Keratinocyte (primary cell): ENCODE data around the gene FRS2. TPM values are rescaled to one million over a fixed set of nuclear protein-coding genes. Genes with fewer than 3 reads are reported as not detected.

Source experiments
- DNase-seq: peaks from one replicate; pipeline ENCODE4 v3.0.0-alpha.2; 2011; ENCODE audit warnings: low read depth, missing footprints, low spot score
- FAIRE-seq: peaks from 2 replicates; lab custom pipeline; 2011; peaks lifted over from hg19 to GRCh38; lab: Jason Lieb, UNC
- H2AFZ ChIP-seq: 2 replicates; pipeline ENCODE4 v1.6.0; 2012; ENCODE audit warnings: low read length, control low read depth, inconsistent platforms; ENCODE audit not compliant: control insufficient read depth
- H3K27ac ChIP-seq: 2 replicates; pipeline ENCODE4 v1.5.1; 2011; ENCODE audit warnings: low read length; ENCODE audit not compliant: control insufficient read depth, insufficient read depth
- H3K27me3 ChIP-seq: 3 replicates; pipeline ENCODE4 v1.6.0; 2011; ENCODE audit warnings: low read length; ENCODE audit not compliant: control insufficient read depth, insufficient read depth; ENCODE audit errors: extremely low read depth
- H3K36me3 ChIP-seq, 2 experiments: 2 replicates in 1 of 2; 3 replicates in 1 of 2; pipeline ENCODE4 v1.5.1; 2011; ENCODE audit warnings: low read length in 2 of 2, mild to moderate bottlenecking in 1 of 2; ENCODE audit not compliant: control insufficient read depth in 2 of 2, insufficient read depth in 2 of 2; ENCODE audit errors: extremely low read depth in 1 of 2
- H3K4me1 ChIP-seq: 3 replicates; pipeline ENCODE4 v1.5.1; 2011; ENCODE audit warnings: low read length; ENCODE audit not compliant: control insufficient read depth, insufficient read depth; ENCODE audit errors: extremely low read depth
- H3K4me2 ChIP-seq: 3 replicates; pipeline ENCODE4 v1.6.0; 2011; ENCODE audit warnings: low read depth, low read length; ENCODE audit not compliant: control insufficient read depth, insufficient read depth; ENCODE audit errors: extremely low read depth
- H3K4me3 ChIP-seq, 3 experiments: fragments of 200-600 bp in 1 of 3; sonication (generic) in 1 of 3; 2 replicates in 2 of 3; 3 replicates in 1 of 3; pipeline ENCODE4 v1.5.1; 2011 to 2016; ENCODE audit warnings: low read length in 3 of 3, mild to moderate bottlenecking in 3 of 3, control low read depth in 2 of 3, inconsistent platforms in 1 of 3, low read depth in 1 of 3, mixed read lengths in 1 of 3, mixed run types in 1 of 3, moderate library complexity in 1 of 3; ENCODE audit not compliant: control insufficient read depth in 2 of 3, insufficient read depth in 2 of 3; ENCODE audit errors: extremely low read depth in 1 of 3
- H3K79me2 ChIP-seq: 2 replicates; pipeline ENCODE4 v1.6.0; 2012; ENCODE audit warnings: low read length; ENCODE audit not compliant: control insufficient read depth, insufficient read depth
- H3K9ac ChIP-seq: 3 replicates; pipeline ENCODE4 v1.6.0; 2011; ENCODE audit warnings: low read length; ENCODE audit not compliant: control insufficient read depth, insufficient read depth; ENCODE audit errors: extremely low read depth
- H3K9me1 ChIP-seq: 3 replicates; pipeline ENCODE4 v1.6.0; 2011; ENCODE audit warnings: low read length; ENCODE audit not compliant: control insufficient read depth, insufficient read depth; ENCODE audit errors: extremely low read depth
- H3K9me3 ChIP-seq: 2 replicates; pipeline ENCODE4 v1.5.1; 2012; ENCODE audit warnings: low read depth, low read length; ENCODE audit not compliant: control insufficient read depth
- H4K20me1 ChIP-seq: 3 replicates; pipeline ENCODE4 v1.6.0; 2011; ENCODE audit warnings: low read length; ENCODE audit not compliant: control insufficient read depth, insufficient read depth; ENCODE audit errors: extremely low read depth
- EZH2 ChIP-seq: IDR thresholded peaks from one replicate; pipeline ENCODE4 v1.6.1; 2012; ENCODE audit warnings: inconsistent platforms, mild to moderate bottlenecking, low read length, moderate library complexity
- dilution Hi-C: fragments of 300-500 bp; cut with MboI; formaldehyde crosslinking; loops from one replicate; pipeline ENCODE4 v1.7.0; 2020; ENCODE audit warnings: low sequenced_read_pairs; ENCODE audit not compliant: extremely low pct_ligation_motif_present
- polyA minus RNA-seq, 3 experiments: library from RNA; depleted of rRNA, polyadenylated mRNA; stranded (reverse); fragments of >200 nt; gene quantifications; 1 replicate in 1 of 3; 2 replicates in 1 of 3; 3 replicates in 1 of 3; pipeline ENCODE4 v1.2.3, GENCODE V29; 2011
- polyA plus RNA-seq, 5 experiments: library from polyadenylated mRNA; depleted of rRNA in 3 of 5; stranded (reverse) in 3 of 5; stranded (forward) in 1 of 5; unstranded in 1 of 5; fragments of >200 nt; gene quantifications; 1 replicate in 1 of 5; 2 replicates in 3 of 5; 3 replicates in 1 of 5; pipeline versions ENCODE4 v1.2.1 to v1.2.3, GENCODE V29; 2011 to 2012; ENCODE audit warnings: missing spikeins in 2 of 5, low read depth in 1 of 5, low replicate concordance in 1 of 5
- TF ChIP-seq, protein P1 (sequence below), 3 experiments: IDR thresholded peaks in 1 of 3; conservative IDR thresholded peaks in 1 of 3; optimal IDR thresholded peaks in 1 of 3; 2 replicates in 2 of 3; 3 replicates in 1 of 3; pipeline versions ENCODE3 to v1.5.1; 2011; ENCODE audit warnings: low read length in 3 of 3, mild to moderate bottlenecking in 3 of 3, moderate library complexity in 2 of 3, control low read depth in 1 of 3, inconsistent platforms in 1 of 3; ENCODE audit not compliant: insufficient read depth in 2 of 3; ENCODE audit errors: extremely low read depth in 1 of 3

The FRS2 gene
- polyA plus RNA-seq = 23.1 to 28.6 TPM (median 24.3 TPM) in 3 replicates
- polyA plus RNA-seq (2011; ENCODE audit: low read depth) = 6.6 TPM
- polyA plus RNA-seq (2011; cell fraction: cytosol; rRNA removed) = 13.5 and 27.7 TPM in 2 replicates
- polyA plus RNA-seq (2011; cell fraction: nucleus; rRNA removed) = 21.5 and 25.6 TPM in 2 replicates
- 7.7 and 18.0 TPM in 2 replicates for polyA plus RNA-seq (2012; ENCODE audit: low replicate concordance)
- polyA minus RNA-seq = 12.1 to 62.0 TPM (median 44.3 TPM) in 3 replicates
- 46.0 TPM for polyA minus RNA-seq (2011; cell fraction: cytosol; rRNA and poly(A)+ RNA removed)
- polyA minus RNA-seq (2011; cell fraction: nucleus; rRNA and poly(A)+ RNA removed) = 42.3 and 58.3 TPM in 2 replicates

DNA sequence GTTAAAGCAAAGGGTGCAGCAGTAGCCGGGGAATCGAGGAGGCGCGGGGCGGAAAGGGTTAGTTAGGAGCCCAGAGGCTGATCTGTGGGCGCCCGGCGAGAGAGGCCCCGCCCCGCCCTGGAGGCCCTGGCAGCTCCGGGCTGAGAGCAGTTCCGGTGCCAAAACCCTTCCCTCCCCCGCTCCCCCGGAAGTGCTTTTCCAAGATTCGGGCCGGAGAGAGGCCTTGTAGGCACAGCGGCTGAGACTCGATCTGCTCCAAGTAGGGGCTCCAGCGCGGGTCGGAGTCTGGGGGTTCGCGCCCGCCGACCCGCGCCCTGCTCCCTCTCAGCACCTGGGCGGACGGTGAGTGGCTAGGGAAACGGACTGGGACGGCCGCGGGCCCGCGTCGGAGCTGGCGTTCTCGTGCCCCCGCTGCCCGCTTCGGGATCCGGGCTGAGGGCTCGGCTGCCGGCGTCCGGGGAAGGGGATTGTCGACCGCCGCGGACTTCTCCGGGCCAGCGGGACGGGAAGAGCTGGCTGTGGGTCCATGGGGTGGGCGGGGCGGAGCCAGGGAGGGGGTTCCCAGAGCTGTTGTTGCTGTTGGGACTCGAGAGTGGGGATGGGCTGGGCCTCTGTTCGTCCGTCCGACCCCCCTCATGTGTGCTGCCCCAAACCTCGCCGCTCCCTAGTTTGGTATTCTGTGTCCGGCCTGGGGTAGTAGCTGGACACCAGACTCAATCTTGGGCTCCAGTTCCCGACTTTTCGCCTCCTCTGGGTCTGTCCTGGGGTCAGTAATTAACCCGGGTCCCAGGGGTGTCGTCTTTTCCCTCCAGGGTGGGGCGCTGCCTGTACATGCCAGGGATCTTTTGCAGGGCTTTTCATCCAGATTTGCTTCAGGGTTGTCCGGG lies at the start of gene FRS2:
Gene FRS2, plus strand, starts transcription at position 200 of the 887 bp plus-strand sequence. CDS start 98,643 bp downstream, outside the sequence.
- Histone ChIP-seq H3K36me3 (no peaks in the 10 kb centered on the region), H3K4me3 (peak within 1 kb of the TSS; percentile 88 to 96 (median 92)), H3K79me2 (peaks cover 51% of the 10 kb centered on the region), H3K27me3 (no peaks in the 10 kb centered on the region), H3K9me3 (no peaks in the 10 kb centered on the region), H3K27ac (peak within 1 kb of the TSS; percentile 92), H4K20me1 (no peaks in the 10 kb centered on the region), H3K4me1 (peaks cover 25% of the 10 kb centered on the region), H3K9me1 (peaks cover 2% of the 10 kb centered on the region), H3K4me2 (peak within 1 kb of the TSS; percentile 91), H2AFZ (peak within 1 kb of the TSS; percentile 94), H3K9ac (peak within 1 kb of the TSS; percentile 95)
- dilution Hi-C loops = no loop called here
- TF ChIP-seq, protein P1, sequence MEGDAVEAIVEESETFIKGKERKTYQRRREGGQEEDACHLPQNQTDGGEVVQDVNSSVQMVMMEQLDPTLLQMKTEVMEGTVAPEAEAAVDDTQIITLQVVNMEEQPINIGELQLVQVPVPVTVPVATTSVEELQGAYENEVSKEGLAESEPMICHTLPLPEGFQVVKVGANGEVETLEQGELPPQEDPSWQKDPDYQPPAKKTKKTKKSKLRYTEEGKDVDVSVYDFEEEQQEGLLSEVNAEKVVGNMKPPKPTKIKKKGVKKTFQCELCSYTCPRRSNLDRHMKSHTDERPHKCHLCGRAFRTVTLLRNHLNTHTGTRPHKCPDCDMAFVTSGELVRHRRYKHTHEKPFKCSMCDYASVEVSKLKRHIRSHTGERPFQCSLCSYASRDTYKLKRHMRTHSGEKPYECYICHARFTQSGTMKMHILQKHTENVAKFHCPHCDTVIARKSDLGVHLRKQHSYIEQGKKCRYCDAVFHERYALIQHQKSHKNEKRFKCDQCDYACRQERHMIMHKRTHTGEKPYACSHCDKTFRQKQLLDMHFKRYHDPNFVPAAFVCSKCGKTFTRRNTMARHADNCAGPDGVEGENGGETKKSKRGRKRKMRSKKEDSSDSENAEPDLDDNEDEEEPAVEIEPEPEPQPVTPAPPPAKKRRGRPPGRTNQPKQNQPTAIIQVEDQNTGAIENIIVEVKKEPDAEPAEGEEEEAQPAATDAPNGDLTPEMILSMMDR (optimal IDR thresholded peaks at IDR 0.05 in 1 of 3, IDR thresholded peaks at IDR 0.05 in 1 of 3, conservative IDR thresholded peaks at IDR 0.05 in 1 of 3; ENCODE audit: extremely low read depth in 1 of 3, insufficient read depth in 2 of 3, low read length in 3 of 3) = peak; percentile 24 to 59 (median 47)
- no peak for TF ChIP-seq EZH2
- no peak for FAIRE-seq
- peak; percentile 21 for DNase-seq

DNA sequence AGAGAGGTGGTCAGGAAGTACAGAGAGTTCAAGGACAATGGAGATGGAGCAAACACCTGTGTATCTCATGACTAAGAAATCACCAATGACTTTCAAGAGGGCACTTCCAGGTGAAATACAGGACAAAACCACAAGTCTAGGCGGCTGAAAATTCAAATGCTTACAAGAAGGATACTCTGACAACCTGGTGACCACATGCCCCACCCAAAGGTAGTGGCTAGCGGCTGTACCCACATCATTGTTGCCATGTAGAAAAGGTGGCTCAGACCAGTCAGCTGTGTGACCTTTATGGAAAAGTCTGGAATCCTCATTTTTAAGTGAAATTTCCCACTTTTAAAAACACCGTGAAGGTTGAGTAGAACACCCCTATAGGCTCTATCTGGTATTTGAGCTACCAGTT lies 48.6 kb upstream of the FRS2 start:
- H3K4me2 ChIP-seq = no peak overlapping the region
- no peaks in the 10 kb centered on the region for H3K27me3 ChIP-seq
- dilution Hi-C loops = no loop called here
- DNase-seq = no peak
- H2AFZ ChIP-seq = no peak overlapping the region
- no peaks in the 10 kb centered on the region for H3K4me1 ChIP-seq
- H3K9me3 ChIP-seq = no peaks in the 10 kb centered on the region
- no peaks in the 10 kb centered on the region for H3K79me2 ChIP-seq
- H4K20me1 ChIP-seq = no peaks in the 10 kb centered on the region
- H3K4me3 ChIP-seq = no peak overlapping the region
- no peak overlapping the region for H3K9ac ChIP-seq
- no peaks in the 10 kb centered on the region for H3K9me1 ChIP-seq
- TF ChIP-seq, protein P1 (optimal IDR thresholded peaks at IDR 0.05 in 1 of 3, IDR thresholded peaks at IDR 0.05 in 1 of 3, conservative IDR thresholded peaks at IDR 0.05 in 1 of 3; ENCODE audit: extremely low read depth in 1 of 3, insufficient read depth in 2 of 3, low read length in 3 of 3) = no peak
- TF ChIP-seq EZH2 = no peak
- no peak overlapping the region for H3K27ac ChIP-seq
- no peak for FAIRE-seq
- H3K36me3 ChIP-seq = no peaks in the 10 kb centered on the region
